ENCODE data around the gene APELA. TPM values are rescaled to one million over a fixed set of nuclear protein-coding genes. Genes with fewer than 3 reads are reported as not detected.

Gene APELA
- total and polyA plus RNA-seq, 4 experiments from 2014 or later: not detected

- Histone ChIP-seq H3K9me3 (ENCODE audit: control insufficient read depth in 1 of 2, low read length in 2 of 2) (no peaks in the 10 kb centered on the region), H3K27me3 (ENCODE audit: insufficient read depth, low read length) (no peaks in the 10 kb centered on the region), H3K27ac (ENCODE audit: low read depth, low read length) (no peak overlapping the region), H3K4me1 (ENCODE audit: insufficient read depth, low read length) (no peaks in the 10 kb centered on the region), H3K36me3 (ENCODE audit: insufficient read depth, low read length) (no peaks in the 10 kb centered on the region), H3K4me3 (ENCODE audit: low read length in 2 of 2) (no peak overlapping the region)
- intact Hi-C loops (cut with micrococcal nuclease): no loop called here
- no peak for DNase-seq
- POLR2A ChIA-PET (ENCODE audit: partially characterized antibody): no interaction called here
- H3K27me3 Mint-ChIP-seq: peaks cover 2 to 3% of the 10 kb centered on the region in 2 donors
- no peaks in the 10 kb centered on the region for H3K4me1 Mint-ChIP-seq
- H3K36me3 Mint-ChIP-seq: no peaks in the 10 kb centered on the region
- peaks cover 0 to 2% (median 0%) of the 10 kb centered on the region in 8 donors for H3K9me3 Mint-ChIP-seq
- CTCF ChIA-PET (ENCODE audit: partially characterized antibody): no interaction called here
- no peak overlapping the region for H3K4me3 Mint-ChIP-seq
- no peak overlapping the region for H3K27ac Mint-ChIP-seq
Measured at GRCh38 chr4:164871673-164872072, 5.3 kb upstream of the APELA start.

DNA sequence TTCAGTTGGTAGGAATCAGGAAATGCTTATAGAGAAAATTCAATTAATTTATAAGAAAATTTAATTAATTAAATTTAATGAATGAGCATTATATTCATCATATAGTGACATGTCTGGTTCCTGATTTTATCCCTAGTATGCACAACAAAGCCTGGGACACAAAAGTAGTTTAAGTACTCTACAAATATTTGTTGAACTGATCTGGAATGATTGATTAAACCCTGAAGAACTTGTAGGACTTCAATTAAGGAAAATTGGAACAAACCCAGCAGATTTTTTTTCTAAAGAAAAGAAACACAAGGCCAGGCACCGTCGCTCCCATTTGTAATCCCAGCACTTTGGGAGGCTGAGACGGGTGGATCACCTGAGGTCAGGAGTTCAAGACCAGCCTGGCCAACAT lies 4.5 kb upstream of the APELA start:
- H3K27ac Mint-ChIP-seq: no peak overlapping the region
- H3K27me3 Mint-ChIP-seq: peaks cover 2 to 3% of the 10 kb centered on the region in 2 donors
- H3K4me3 Mint-ChIP-seq: no peak overlapping the region
- no peaks in the 10 kb centered on the region for H3K4me1 ChIP-seq (ENCODE audit: insufficient read depth, low read length)
- intact Hi-C loops (cut with micrococcal nuclease): no loop called here
- H3K36me3 Mint-ChIP-seq: no peaks in the 10 kb centered on the region
- no peak for DNase-seq
- H3K9me3 ChIP-seq (ENCODE audit: control insufficient read depth in 1 of 2, low read length in 2 of 2): no peaks in the 10 kb centered on the region
- no peaks in the 10 kb centered on the region for H3K36me3 ChIP-seq (ENCODE audit: insufficient read depth, low read length)
- peaks cover 0 to 2% (median 0%) of the 10 kb centered on the region in 4 donors for H3K4me1 Mint-ChIP-seq
- ChIA-PET CTCF (ENCODE audit: partially characterized antibody) (no interaction called here), POLR2A (ENCODE audit: partially characterized antibody) (no interaction called here)
- H3K4me3 ChIP-seq (ENCODE audit: low read length in 2 of 2): no peak overlapping the region
- H3K27me3 ChIP-seq (ENCODE audit: insufficient read depth, low read length): no peaks in the 10 kb centered on the region
- no peak overlapping the region for H3K27ac ChIP-seq (ENCODE audit: low read depth, low read length)
- H3K9me3 Mint-ChIP-seq: peaks cover 0 to 2% (median 0%) of the 10 kb centered on the region in 8 donors

DNA sequence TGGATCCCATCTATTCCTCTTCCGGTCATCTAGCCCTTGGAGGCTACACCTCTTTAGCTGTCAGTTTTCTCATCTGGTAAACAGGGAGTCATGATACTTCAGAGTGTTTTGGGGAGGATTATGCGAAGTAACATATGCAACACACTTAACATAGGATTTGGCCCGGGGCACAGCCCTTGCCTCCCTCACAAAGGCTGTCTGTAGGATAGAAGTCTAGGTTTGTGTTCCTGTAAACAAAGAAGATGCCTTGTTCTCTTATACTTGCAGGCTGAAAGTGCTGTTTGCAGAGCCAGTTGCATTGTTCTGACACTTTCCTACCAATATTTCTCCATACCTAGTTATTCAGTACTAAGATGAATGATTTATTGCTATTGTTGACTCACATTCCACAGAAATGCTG lies 2.2 kb upstream of the APELA start:
- no peaks in the 10 kb centered on the region for H3K9me3 ChIP-seq (ENCODE audit: control insufficient read depth in 1 of 2, low read length in 2 of 2)
- Mint-ChIP-seq H3K9me3 (peaks cover 0 to 2% (median 0%) of the 10 kb centered on the region in 8 donors), H3K36me3 (no peaks in the 10 kb centered on the region), H3K4me3 (no peak overlapping the region), H3K27ac (no peak overlapping the region), H3K4me1 (peaks cover 0 to 2% (median 0%) of the 10 kb centered on the region in 4 donors), H3K27me3 (peaks cover 2 to 3% of the 10 kb centered on the region in 2 donors)
- no peaks in the 10 kb centered on the region for H3K27me3 ChIP-seq (ENCODE audit: insufficient read depth, low read length)
- no peak for DNase-seq
- no peak overlapping the region for H3K4me3 ChIP-seq (ENCODE audit: low read length in 2 of 2)
- intact Hi-C loops (cut with micrococcal nuclease): no loop called here
- no peak overlapping the region for H3K27ac ChIP-seq (ENCODE audit: low read depth, low read length)
- no peaks in the 10 kb centered on the region for H3K4me1 ChIP-seq (ENCODE audit: insufficient read depth, low read length)
- ChIA-PET POLR2A (ENCODE audit: partially characterized antibody) (no interaction called here), CTCF (ENCODE audit: partially characterized antibody) (no interaction called here)
- no peaks in the 10 kb centered on the region for H3K36me3 ChIP-seq (ENCODE audit: insufficient read depth, low read length)

- Mint-ChIP-seq H3K9me3 (peaks cover 0 to 6% (median 0%) of the 10 kb centered on the region in 8 donors), H3K27me3 (peaks cover 0 to 2% of the 10 kb centered on the region in 2 donors), H3K4me1 (peaks cover 0 to 2% (median 0%) of the 10 kb centered on the region in 4 donors), H3K36me3 (no peaks in the 10 kb centered on the region), H3K4me3 (no peak overlapping the region), H3K27ac (no peak overlapping the region)
- Histone ChIP-seq H3K4me1 (ENCODE audit: insufficient read depth, low read length) (no peaks in the 10 kb centered on the region), H3K4me3 (ENCODE audit: low read length in 2 of 2) (no peak overlapping the region), H3K36me3 (ENCODE audit: insufficient read depth, low read length) (no peaks in the 10 kb centered on the region), H3K9me3 (ENCODE audit: control insufficient read depth in 1 of 2, low read length in 2 of 2) (no peaks in the 10 kb centered on the region), H3K27ac (ENCODE audit: low read depth, low read length) (no peak overlapping the region), H3K27me3 (ENCODE audit: insufficient read depth, low read length) (no peaks in the 10 kb centered on the region)
- POLR2A ChIA-PET (ENCODE audit: partially characterized antibody): no interaction called here
- intact Hi-C loops (cut with micrococcal nuclease): no loop called here
- CTCF ChIA-PET (ENCODE audit: partially characterized antibody): no interaction called here
- no peak for DNase-seq
Measured at GRCh38 chr4:164880489-164881262, 3.7 kb downstream of the APELA start.

- DNase-seq: no peak
- peaks cover 2 to 5% of the 10 kb centered on the region in 2 donors for H3K27me3 Mint-ChIP-seq
Measured at GRCh38 chr4:164888096-164888715, 11.2 kb downstream of the APELA start.

GRCh38 chr4:164890691-164891090 lies 13.7 kb downstream of the APELA start:
- ChIA-PET POLR2A (ENCODE audit: partially characterized antibody) (no interaction called here), CTCF (ENCODE audit: partially characterized antibody) (no interaction called here)
- no peaks in the 10 kb centered on the region for H3K9me3 ChIP-seq (ENCODE audit: control insufficient read depth in 1 of 2, low read length in 2 of 2)
- Mint-ChIP-seq H3K36me3 (no peaks in the 10 kb centered on the region), H3K9me3 (no peaks in the 10 kb centered on the region), H3K27me3 (peaks cover 2 to 5% of the 10 kb centered on the region in 2 donors), H3K27ac (no peak overlapping the region), H3K4me3 (no peak overlapping the region), H3K4me1 (no peaks in the 10 kb centered on the region)
- intact Hi-C loops (cut with micrococcal nuclease): no loop called here
- H3K27me3 ChIP-seq (ENCODE audit: insufficient read depth, low read length): no peaks in the 10 kb centered on the region
- no peak for DNase-seq
- no peaks in the 10 kb centered on the region for H3K4me1 ChIP-seq (ENCODE audit: insufficient read depth, low read length)
- H3K4me3 ChIP-seq (ENCODE audit: low read length in 2 of 2): no peak overlapping the region
- no peak overlapping the region for H3K27ac ChIP-seq (ENCODE audit: low read depth, low read length)
- H3K36me3 ChIP-seq (ENCODE audit: insufficient read depth, low read length): no peaks in the 10 kb centered on the region

More at GRCh38 chr4:164888096-164888715, 11.2 kb downstream of the APELA start:
- Histone ChIP-seq H3K9me3 (ENCODE audit: control insufficient read depth in 1 of 2, low read length in 2 of 2) (no peaks in the 10 kb centered on the region), H3K4me1 (ENCODE audit: insufficient read depth, low read length) (no peaks in the 10 kb centered on the region), H3K27ac (ENCODE audit: low read depth, low read length) (no peak overlapping the region), H3K36me3 (ENCODE audit: insufficient read depth, low read length) (no peaks in the 10 kb centered on the region), H3K4me3 (ENCODE audit: low read length in 2 of 2) (no peak overlapping the region), H3K27me3 (ENCODE audit: insufficient read depth, low read length) (no peaks in the 10 kb centered on the region)
- Mint-ChIP-seq H3K9me3 (peaks cover 0 to 2% (median 0%) of the 10 kb centered on the region in 8 donors), H3K4me3 (no peak overlapping the region), H3K36me3 (no peaks in the 10 kb centered on the region), H3K4me1 (no peaks in the 10 kb centered on the region), H3K27ac (no peak overlapping the region)
- intact Hi-C loops (cut with micrococcal nuclease): no loop called here
- POLR2A ChIA-PET (ENCODE audit: partially characterized antibody): no interaction called here
- CTCF ChIA-PET (ENCODE audit: partially characterized antibody): no interaction called here

GRCh38 chr4:164892018-164892417 lies 15.0 kb downstream of the APELA start:
- Histone ChIP-seq H3K4me3 (ENCODE audit: low read length in 2 of 2) (no peak overlapping the region), H3K27ac (ENCODE audit: low read depth, low read length) (no peak overlapping the region), H3K4me1 (ENCODE audit: insufficient read depth, low read length) (no peaks in the 10 kb centered on the region), H3K36me3 (ENCODE audit: insufficient read depth, low read length) (no peaks in the 10 kb centered on the region), H3K27me3 (ENCODE audit: insufficient read depth, low read length) (no peaks in the 10 kb centered on the region), H3K9me3 (ENCODE audit: control insufficient read depth in 1 of 2, low read length in 2 of 2) (no peaks in the 10 kb centered on the region)
- peaks cover 2 to 5% of the 10 kb centered on the region in 2 donors for H3K27me3 Mint-ChIP-seq
- H3K4me1 Mint-ChIP-seq: no peaks in the 10 kb centered on the region
- H3K36me3 Mint-ChIP-seq: no peaks in the 10 kb centered on the region
- DNase-seq: no peak
- H3K27ac Mint-ChIP-seq: no peak overlapping the region
- intact Hi-C loops (cut with micrococcal nuclease): no loop called here
- H3K4me3 Mint-ChIP-seq: no peak overlapping the region
- no peaks in the 10 kb centered on the region for H3K9me3 Mint-ChIP-seq
- ChIA-PET CTCF (ENCODE audit: partially characterized antibody) (no interaction called here), POLR2A (ENCODE audit: partially characterized antibody) (no interaction called here)

Data from CD4-positive, alpha-beta memory T cell (primary cell).